Measurements from ENCODE around the gene ZNF407. TPM values are rescaled to one million over a fixed set of nuclear protein-coding genes. Genes with fewer than 3 reads are reported as not detected.
"Not testable (repeated sequence)": the region's sequence is repeated elsewhere in the genome, so short reads cannot be mapped to it uniquely, and the experiment has no call there.

ZNF407 gene
- total RNA-seq, 1 experiment from 2014 or later, result 15.9 TPM

GRCh38 chr18:75100832-75101630, 503.4 kb downstream of the ZNF407 start:
- no peak for TF ChIP-seq CTCF (conservative IDR thresholded peaks at IDR 0.05; ENCODE audit: low read depth, low read length)
- TF ChIP-seq EZH2 (IDR thresholded peaks at IDR 0.05; ENCODE audit: borderline replicate concordance, low read depth, low read length, poor library complexity, severe bottlenecking), result no peak
- BruUV-seq (replicated peaks), result no TSS peak
- H3K27me3 ChIP-seq (replicated peaks; ENCODE audit: insufficient read depth, low read depth, low read length, poor library complexity), result no peaks in the 10 kb centered on the region
- no peak overlapping the region for H3K4me3 ChIP-seq (ENCODE audit: low read depth, low read length, poor library complexity, severe bottlenecking)
- H3K9me3 ChIP-seq (ENCODE audit: low read depth, low read length, poor library complexity, severe bottlenecking), result no peaks in the 10 kb centered on the region
- DNase-seq (ENCODE audit: low spot score), result no peak
- intact Hi-C loops (cut with micrococcal nuclease; ENCODE audit: unreplicated experiment), result no loop called here
- H3K36me3 ChIP-seq (ENCODE audit: insufficient read depth, low read length, poor library complexity, severe bottlenecking), result no peaks in the 10 kb centered on the region
- ChIA-PET CTCF (no interaction called here), POLR2A (ENCODE audit: low non-redundant PET) (no interaction called here)
- H3K27ac ChIP-seq (ENCODE audit: low read depth, low read length, poor library complexity, severe bottlenecking), result no peak overlapping the region
- H3K4me1 ChIP-seq (ENCODE audit: insufficient read depth, low read length, poor library complexity, severe bottlenecking), result no peaks in the 10 kb centered on the region

GRCh38 chr18:75101916-75102315, 504.2 kb downstream of the ZNF407 start:
- no peaks in the 10 kb centered on the region for H3K9me3 ChIP-seq (ENCODE audit: low read depth, low read length, poor library complexity, severe bottlenecking)
- no peaks in the 10 kb centered on the region for H3K4me1 ChIP-seq (ENCODE audit: insufficient read depth, low read length, poor library complexity, severe bottlenecking)
- ChIA-PET POLR2A (ENCODE audit: low non-redundant PET) (no interaction called here), CTCF (no interaction called here)
- intact Hi-C loops (cut with micrococcal nuclease; ENCODE audit: unreplicated experiment), result no loop called here
- no peak for DNase-seq (ENCODE audit: low spot score)
- BruUV-seq (replicated peaks), result no TSS peak
- TF ChIP-seq EZH2 (IDR thresholded peaks at IDR 0.05; ENCODE audit: borderline replicate concordance, low read depth, low read length, poor library complexity, severe bottlenecking) (no peak), CTCF (conservative IDR thresholded peaks at IDR 0.05; ENCODE audit: low read depth, low read length) (no peak)
- no peaks in the 10 kb centered on the region for H3K27me3 ChIP-seq (replicated peaks; ENCODE audit: insufficient read depth, low read depth, low read length, poor library complexity)
- H3K4me3 ChIP-seq (ENCODE audit: low read depth, low read length, poor library complexity, severe bottlenecking), result no peak overlapping the region
- H3K36me3 ChIP-seq (ENCODE audit: insufficient read depth, low read length, poor library complexity, severe bottlenecking), result no peaks in the 10 kb centered on the region
- no peak overlapping the region for H3K27ac ChIP-seq (ENCODE audit: low read depth, low read length, poor library complexity, severe bottlenecking)

DNA sequence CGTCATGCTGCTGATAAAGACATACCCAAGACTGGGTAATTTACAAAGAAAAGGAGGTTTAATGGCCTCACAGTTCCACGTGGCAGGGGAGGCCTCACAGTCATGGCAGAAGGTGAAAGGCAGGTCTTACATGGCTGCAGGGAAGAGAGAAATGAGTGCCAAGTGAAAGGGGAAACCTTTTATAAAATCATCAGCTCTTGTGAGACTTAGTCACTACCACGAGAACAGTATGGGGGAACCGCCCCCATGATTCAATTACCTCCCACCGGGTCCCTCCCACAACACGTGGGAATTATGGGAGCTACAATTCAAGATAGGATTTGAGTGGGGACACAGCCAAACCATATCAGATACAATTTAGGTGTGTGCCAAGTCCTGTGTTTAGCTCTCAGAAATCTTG, 506.4 kb downstream of the ZNF407 start:
- H3K9me3 ChIP-seq (ENCODE audit: low read depth, low read length, poor library complexity, severe bottlenecking); POLR2A ChIA-PET (ENCODE audit: low non-redundant PET); DNase-seq (ENCODE audit: low spot score); intact Hi-C loops (cut with micrococcal nuclease; ENCODE audit: unreplicated experiment); H3K4me3 ChIP-seq (ENCODE audit: low read depth, low read length, poor library complexity, severe bottlenecking); CTCF ChIA-PET; BruUV-seq (replicated peaks); H3K36me3 ChIP-seq (ENCODE audit: insufficient read depth, low read length, poor library complexity, severe bottlenecking); H3K4me1 ChIP-seq (ENCODE audit: insufficient read depth, low read length, poor library complexity, severe bottlenecking); H3K27me3 ChIP-seq (replicated peaks; ENCODE audit: insufficient read depth, low read depth, low read length, poor library complexity); H3K27ac ChIP-seq (ENCODE audit: low read depth, low read length, poor library complexity, severe bottlenecking): not testable (repeated sequence)

DNA sequence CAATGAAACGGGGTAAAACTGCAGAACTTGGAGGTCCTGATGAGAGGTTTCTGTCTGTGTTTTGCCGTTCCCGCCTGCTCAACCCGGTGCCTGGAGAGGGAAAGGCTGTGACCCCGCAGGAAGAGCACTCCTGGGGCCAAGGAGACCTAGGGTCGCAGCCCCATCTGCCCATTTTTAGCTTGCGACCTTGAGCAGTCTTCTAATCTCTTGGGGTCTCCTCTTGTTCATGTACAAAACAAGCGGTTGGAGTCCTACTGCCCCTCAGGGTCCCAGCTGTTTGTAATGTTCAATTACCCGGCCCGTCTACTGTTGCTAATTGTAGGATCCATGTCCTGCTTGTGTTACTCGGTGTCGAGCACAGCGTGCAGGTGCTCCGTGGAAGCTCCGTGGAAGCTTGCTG, 506.8 kb downstream of the ZNF407 start:
- H3K36me3 ChIP-seq (ENCODE audit: insufficient read depth, low read length, poor library complexity, severe bottlenecking), result no peaks in the 10 kb centered on the region
- CTCF ChIA-PET, result no interaction called here
- H3K9me3 ChIP-seq (ENCODE audit: low read depth, low read length, poor library complexity, severe bottlenecking), result no peaks in the 10 kb centered on the region
- DNase-seq (ENCODE audit: low spot score), result no peak
- H3K27me3 ChIP-seq (replicated peaks; ENCODE audit: insufficient read depth, low read depth, low read length, poor library complexity), result no peaks in the 10 kb centered on the region
- H3K4me3 ChIP-seq (ENCODE audit: low read depth, low read length, poor library complexity, severe bottlenecking), result no peak overlapping the region
- TF ChIP-seq EZH2 (IDR thresholded peaks at IDR 0.05; ENCODE audit: borderline replicate concordance, low read depth, low read length, poor library complexity, severe bottlenecking) (no peak), CTCF (conservative IDR thresholded peaks at IDR 0.05; ENCODE audit: low read depth, low read length) (no peak)
- H3K27ac ChIP-seq (ENCODE audit: low read depth, low read length, poor library complexity, severe bottlenecking), result no peak overlapping the region
- H3K4me1 ChIP-seq (ENCODE audit: insufficient read depth, low read length, poor library complexity, severe bottlenecking), result no peaks in the 10 kb centered on the region
- BruUV-seq (replicated peaks), result no TSS peak
- POLR2A ChIA-PET (ENCODE audit: low non-redundant PET), result no interaction called here
- intact Hi-C loops (cut with micrococcal nuclease; ENCODE audit: unreplicated experiment), result no loop called here

Data from A673 (cell line).